SK-N-SH (cell line): ENCODE results near the gene BTBD10. TPM values are rescaled to one million over a fixed set of nuclear protein-coding genes. Genes with fewer than 3 reads are reported as not detected.
"Not testable (repeated sequence)": the region's sequence is repeated elsewhere in the genome, so short reads cannot be mapped to it uniquely, and the experiment has no call there.

Experiments
- CTCF ChIA-PET: fragments of 300-600, 350-600 bp; formaldehyde crosslinking; extraction: SDS; loops from one replicate; lab custom pipeline; 2021; lab: Yijun Ruan, JAX
- POLR2A ChIA-PET: fragments of 350-600 bp; sonication (Branson Sonifier 250); formaldehyde crosslinking; extraction: SDS; loops from one replicate; lab custom pipeline; 2020; ENCODE audit warnings: antibody characterized with exemption, inconsistent platforms; lab: Yijun Ruan, JAX
- DNase-seq: peaks from one replicate; pipeline ENCODE4 v3.0.0; 2012
- H2AFZ ChIP-seq: fragments of 200-600 bp; sonication (generic); 2 replicates; pipeline ENCODE4 v1.8.1; 2016; ENCODE audit warnings: antibody characterized with exemption, mild to moderate bottlenecking, low read depth
- H3F3A ChIP-seq: fragments of 200-600 bp; sonication (generic); replicated peaks from 2 replicates; pipeline ENCODE3; 2016; ENCODE audit warnings: antibody characterized with exemption, mild to moderate bottlenecking; ENCODE audit not compliant: insufficient read depth
- H3K27ac ChIP-seq, 2 experiments: fragments of 200-500 bp in 1 of 2; fragments of 200-600 bp in 1 of 2; sonication (Bioruptor generic) in 1 of 2; sonication (generic), shearing (Covaris generic) in 1 of 2; 2 replicates each; pipeline versions ENCODE4 v1.5.1 to v1.6.1; 2014 to 2016; ENCODE audit warnings: low read depth in 2 of 2, inconsistent platforms in 1 of 2, low read length in 1 of 2, mild to moderate bottlenecking in 1 of 2, mixed read lengths in 1 of 2
- H3K27me3 ChIP-seq: fragments of 200-600 bp; sonication (generic), shearing (Covaris generic); 2 replicates; pipeline ENCODE4 v1.6.1; 2016; ENCODE audit warnings: mixed run types; ENCODE audit not compliant: insufficient read depth
- H3K36me3 ChIP-seq, 2 experiments: fragments of 200-500 bp in 1 of 2; fragments of 200-600 bp in 1 of 2; sonication (Bioruptor generic) in 1 of 2; sonication (generic) in 1 of 2; replicated peaks in 1 of 2; 2 replicates each; pipeline versions ENCODE3 to v1.5.1; 2014 to 2016; ENCODE audit warnings: low read length in 1 of 2, mild to moderate bottlenecking in 1 of 2; ENCODE audit not compliant: insufficient read depth in 2 of 2, control insufficient read depth in 1 of 2
- H3K4me1 ChIP-seq, 2 experiments: fragments of 200-500 bp in 1 of 2; fragments of 200-600 bp in 1 of 2; sonication (Bioruptor generic) in 1 of 2; sonication (generic), shearing (Covaris generic) in 1 of 2; 2 replicates each; pipeline versions ENCODE4 v1.5.1 to v1.6.1; 2014 to 2016; ENCODE audit warnings: low read depth in 1 of 2, low read length in 1 of 2, mixed run types in 1 of 2; ENCODE audit not compliant: insufficient read depth in 2 of 2, control insufficient read depth in 1 of 2
- H3K4me2 ChIP-seq: fragments of 200-600 bp; sonication (generic), shearing (Covaris generic); 2 replicates; pipeline ENCODE4 v1.6.1; 2017; ENCODE audit warnings: mixed run types
- H3K4me3 ChIP-seq, 2 experiments: fragments of 200-500 bp in 1 of 2; fragments of 200-600 bp in 1 of 2; sonication (Bioruptor generic) in 1 of 2; sonication (generic), shearing (Covaris generic) in 1 of 2; 2 replicates each; pipeline versions ENCODE4 v1.5.1 to v1.8.1; 2014 to 2016; ENCODE audit warnings: low read depth in 2 of 2, inconsistent platforms in 1 of 2, low read length in 1 of 2, mild to moderate bottlenecking in 1 of 2, mixed read lengths in 1 of 2, moderate library complexity in 1 of 2
- H3K79me2 ChIP-seq: fragments of 200-600 bp; sonication (generic); 2 replicates; pipeline ENCODE4 v1.8.1; 2017; ENCODE audit warnings: mild to moderate bottlenecking; ENCODE audit not compliant: insufficient read depth
- H3K9ac ChIP-seq: fragments of 200-600 bp; sonication (generic); 2 replicates; pipeline ENCODE4 v1.6.1; 2017; ENCODE audit warnings: mixed run types
- H3K9me2 ChIP-seq: fragments of 200-600 bp; sonication (generic); 2 replicates; pipeline ENCODE4 v1.6.1; 2017; ENCODE audit warnings: mixed run types
- H3K9me3 ChIP-seq: fragments of 200-600 bp; sonication (generic); 2 replicates; pipeline ENCODE4 v1.6.1; 2017; ENCODE audit warnings: mixed run types, mild to moderate bottlenecking, moderate library complexity
- H4K20me1 ChIP-seq: fragments of 200-600 bp; sonication (generic); 2 replicates; pipeline ENCODE4 v1.6.1; 2017; ENCODE audit warnings: mild to moderate bottlenecking, mixed run types; ENCODE audit not compliant: insufficient read depth
- CTCF ChIP-seq: fragments of 200-600 bp; sonication (generic); IDR thresholded peaks from 2 replicates; pipeline ENCODE4 v1.6.1; 2017; ENCODE audit warnings: antibody characterized with exemption, mild to moderate bottlenecking, moderate library complexity
- EP300 ChIP-seq, 2 experiments: IDR thresholded peaks; 2 replicates each; pipeline versions ENCODE4 v1.4.0 to v1.6.1; 2012; ENCODE audit warnings: borderline replicate concordance in 1 of 2, low read depth in 1 of 2, low read length in 1 of 2
- GATA2 ChIP-seq: sonication (generic); formaldehyde crosslinking; IDR thresholded peaks from 2 replicates; pipeline ENCODE4 v1.5.0; 2020; ENCODE audit warnings: mild to moderate bottlenecking, missing genetic modification reagents
- IRF3 ChIP-seq: fragments of 150-350 bp; IDR thresholded peaks from 2 replicates; pipeline ENCODE4 v1.6.1; 2016; ENCODE audit warnings: mild to moderate bottlenecking, low read depth, low read length
- JUND ChIP-seq: IDR thresholded peaks from 2 replicates; pipeline ENCODE4 v1.4.0; 2012
- MEF2A ChIP-seq: IDR thresholded peaks from 2 replicates; pipeline ENCODE4 v1.4.0; 2012; ENCODE audit warnings: low read depth, borderline replicate concordance
- REST ChIP-seq: IDR thresholded peaks from 2 replicates; pipeline ENCODE4 v1.6.1; 2012; ENCODE audit warnings: mild to moderate bottlenecking, low read depth, low read length, moderate library complexity
- RFX5 ChIP-seq: IDR thresholded peaks from 2 replicates; pipeline ENCODE4 v1.6.1; 2012; ENCODE audit warnings: mild to moderate bottlenecking, improper control_type of control experiment, low read length
- SIN3A ChIP-seq: IDR thresholded peaks from 2 replicates; pipeline ENCODE4 v1.6.1; 2012; ENCODE audit warnings: low read depth, mild to moderate bottlenecking, low read length, moderate library complexity, borderline replicate concordance
- SMC3 ChIP-seq: IDR thresholded peaks from 2 replicates; pipeline ENCODE4 v1.6.1; 2012; ENCODE audit warnings: low read depth, low read length, improper control_type of control experiment
- TAF1 ChIP-seq: IDR thresholded peaks from 2 replicates; pipeline ENCODE4 v1.6.1; 2012; ENCODE audit warnings: low read depth, mild to moderate bottlenecking, low read length, moderate library complexity, borderline replicate concordance
- TCF12 ChIP-seq: IDR thresholded peaks from 2 replicates; pipeline ENCODE4 v1.4.0; 2012
- TEAD4 ChIP-seq: IDR thresholded peaks from 2 replicates; pipeline ENCODE4 v1.4.0; 2012; ENCODE audit warnings: mild to moderate bottlenecking, borderline replicate concordance; ENCODE audit not compliant: insufficient read depth
- YY1 ChIP-seq: IDR thresholded peaks from 2 replicates; pipeline ENCODE4 v1.4.0; 2012; ENCODE audit warnings: low read depth, mild to moderate bottlenecking
- ZBTB33 ChIP-seq: IDR thresholded peaks from 2 replicates; pipeline ENCODE4 v1.4.0; 2012; ENCODE audit warnings: low read depth, borderline replicate concordance
- WGBS: methylation state at CpG from one replicate; pipeline ENCODE4 v1.1.6; 2017; ENCODE audit warnings: low lambda C conversion rate; 5-methylcytosine and 5-hydroxymethylcytosine counted together
- polyA plus RNA-seq, 3 experiments: library from polyadenylated mRNA; depleted of rRNA; stranded (reverse); fragments of >200 nt; gene quantifications; 2 replicates each; pipeline ENCODE4 v1.2.3, GENCODE V29; 2012

BTBD10 gene
- polyA plus RNA-seq, 1 of the 3 experiments (the other 2 are of a cell fraction) = 23.0 TPM

GRCh38 chr11:13405220-13405619 is 57.8 kb downstream of the BTBD10 start:
- Histone ChIP-seq H3K4me2 (no peak overlapping the region), H3K79me2 (no peaks in the 10 kb centered on the region), H3K27ac (no peak overlapping the region), H2AFZ (no peak overlapping the region), H3K9me2 (no peaks in the 10 kb centered on the region), H3K9ac (no peak overlapping the region), H3K4me3 (no peak overlapping the region), H3K9me3 (no peaks in the 10 kb centered on the region), H3K36me3 (peaks cover 54 to 79% of the 10 kb centered on the region in 2 experiments)
- no peak for DNase-seq
- CTCF ChIA-PET = interaction anchor here (0.7 kb wide), 1 partner anchor 19 kb away, joined by 3 read pairs; no protein-coding TSS in a partner anchor
- POLR2A ChIA-PET = no interaction called here
- TF ChIP-seq TCF12 (no peak), RFX5 (no peak), ZBTB33 (no peak), IRF3 (no peak), TAF1 (no peak), EP300 (IDR thresholded peaks at IDR 0.05; ENCODE audit: borderline replicate concordance in 1 of 2, low read depth in 1 of 2, low read length in 1 of 2) (no peak), MEF2A (no peak), SIN3A (no peak), CTCF (no peak), TEAD4 (no peak), JUND (no peak), GATA2 (no peak), SMC3 (no peak), REST (no peak), YY1 (no peak)
- TF ChIP-seq, all 33 proteins: peak for 0
- Histone ChIP-seq H4K20me1 (no peaks in the 10 kb centered on the region), H3F3A (no peaks in the 10 kb centered on the region), H3K27me3 (no peaks in the 10 kb centered on the region), H3K4me1 (peaks cover 0 to 6% of the 10 kb centered on the region in 2 experiments; a peak in 2 of 4 replicates)
- WGBS = 94% methylated on average over 4 of the region's 4 CpGs

- H3K27ac ChIP-seq, POLR2A ChIA-PET, H3K4me2 ChIP-seq, H3K9me3 ChIP-seq, H3K4me1 ChIP-seq, H3K79me2 ChIP-seq, CTCF ChIA-PET, H3K27me3 ChIP-seq, H3K4me3 ChIP-seq, H4K20me1 ChIP-seq, H3K9ac ChIP-seq, DNase-seq, H3K9me2 ChIP-seq, H3F3A ChIP-seq, H2AFZ ChIP-seq: not testable (repeated sequence)
- peaks cover 24 to 27% of the 10 kb centered on the region in 2 experiments for H3K36me3 ChIP-seq
These were observed 64.7 kb downstream of the BTBD10 start for GRCh38 chr11:13398335-13398734.
